SJCRH30 (cell line): Measurements from ENCODE around the gene LHFPL2. TPM values are rescaled to one million over a fixed set of nuclear protein-coding genes. Genes with fewer than 3 reads are reported as not detected.

ENCODE experiments used
- DNase-seq, 2 experiments: peaks; one replicate each; pipeline ENCODE4 v3.0.0-alpha.2; 2015 to 2020
- H3K27ac ChIP-seq: fragments of 250-450 bp; sonication (Bioruptor Pico); 2 replicates; pipeline ENCODE4 v1.5.1; 2020; ENCODE audit warnings: mild to moderate bottlenecking, moderate library complexity
- H3K27me3 ChIP-seq: fragments of 250-450 bp; sonication (Bioruptor Pico); 2 replicates; pipeline ENCODE4 v1.5.1; 2020; ENCODE audit warnings: mild to moderate bottlenecking, moderate library complexity
- H3K36me3 ChIP-seq: fragments of 250-450 bp; sonication (Bioruptor Pico); 2 replicates; pipeline ENCODE4 v1.5.1; 2020; ENCODE audit warnings: mild to moderate bottlenecking, moderate library complexity
- H3K4me1 ChIP-seq: fragments of 250-450 bp; sonication (Bioruptor Pico); 2 replicates; pipeline ENCODE4 v1.5.1; 2020; ENCODE audit warnings: mild to moderate bottlenecking, moderate library complexity
- H3K4me3 ChIP-seq: fragments of 250-450 bp; sonication (Bioruptor Pico); 2 replicates; pipeline ENCODE4 v1.5.1; 2020; ENCODE audit warnings: mild to moderate bottlenecking, moderate library complexity
- H3K9me3 ChIP-seq: fragments of 250-450 bp; sonication (Bioruptor Pico); replicated peaks from 2 replicates; pipeline ENCODE4 v1.5.1; 2020; ENCODE audit warnings: mild to moderate bottlenecking, moderate library complexity
- total RNA-seq: library from RNA; depleted of rRNA; stranded (reverse); fragments of >200 nt; shearing (Covaris generic); gene quantifications from 2 replicates; pipeline ENCODE4 v1.2.3, GENCODE V29; 2014

Gene LHFPL2
- total RNA-seq, 1 experiment from 2014 or later, result 21.7 TPM

DNA sequence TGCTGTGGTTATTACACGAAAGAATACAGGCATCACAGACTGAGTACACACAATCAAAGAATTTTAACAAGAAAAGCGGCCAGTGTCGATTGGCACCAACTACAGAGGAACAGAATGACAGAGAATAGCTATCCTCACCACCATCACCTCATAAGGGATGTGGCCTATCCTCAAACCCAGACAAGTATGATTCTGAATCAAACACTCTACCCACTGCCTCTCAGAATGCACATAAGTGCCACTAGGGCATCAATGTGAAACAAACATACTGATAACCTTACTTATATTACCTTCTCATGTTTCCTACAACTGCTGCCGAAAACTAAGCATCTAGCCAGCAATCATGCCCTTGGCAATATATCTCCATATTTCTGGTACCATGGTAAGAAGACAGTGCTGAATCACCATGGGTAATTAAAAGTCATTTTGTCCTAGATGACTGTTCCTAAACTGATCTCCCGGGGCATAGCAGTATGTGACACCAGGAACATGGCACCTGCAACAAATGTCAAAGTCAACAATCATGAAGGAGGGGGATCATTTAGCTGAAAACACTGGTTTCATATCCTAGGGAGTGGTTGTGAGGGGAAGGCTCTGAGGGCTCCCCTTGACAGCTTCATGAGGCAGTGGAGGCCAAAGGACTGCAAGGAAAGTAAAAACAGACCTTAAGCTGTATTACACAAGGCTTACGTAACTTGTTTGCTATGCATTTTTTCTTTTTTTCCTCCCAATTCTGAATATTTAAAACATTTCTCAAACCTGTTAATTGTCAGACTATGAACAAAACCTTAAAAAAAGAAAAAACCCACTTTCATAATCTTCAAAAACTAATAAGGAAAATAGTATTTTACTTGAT is 88.3 kb downstream of the LHFPL2 start:
- no peak for DNase-seq
- H3K4me1 ChIP-seq, result no peaks in the 10 kb centered on the region
- no peaks in the 10 kb centered on the region for H3K27me3 ChIP-seq
- H3K27ac ChIP-seq, result no peak overlapping the region
- no peaks in the 10 kb centered on the region; the same call in 1 of the 2 replicates for H3K9me3 ChIP-seq
- no peak overlapping the region for H3K4me3 ChIP-seq
- H3K36me3 ChIP-seq, result peaks cover 7% of the 10 kb centered on the region

DNA sequence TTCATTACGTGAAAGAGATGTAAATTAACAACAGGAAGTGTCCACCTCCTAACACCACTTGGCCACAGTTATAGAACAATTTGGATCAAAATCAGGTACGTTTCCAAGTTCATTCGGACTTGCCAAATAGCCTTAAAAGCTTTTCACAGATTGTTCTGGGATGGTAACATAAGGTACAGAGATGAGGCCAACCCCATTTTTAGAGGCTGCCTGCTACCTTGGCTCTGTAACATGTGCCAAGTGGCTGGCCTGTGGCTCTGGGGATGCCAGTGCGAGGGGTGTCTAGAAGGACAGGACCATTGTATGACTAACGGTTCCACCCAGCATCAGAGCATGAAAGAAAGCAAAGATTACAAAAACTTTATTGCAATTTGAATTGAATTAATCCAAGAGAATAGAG is 91.0 kb downstream of the LHFPL2 start:
- Histone ChIP-seq H3K27me3 (no peaks in the 10 kb centered on the region), H3K4me3 (no peak overlapping the region), H3K4me1 (no peaks in the 10 kb centered on the region), H3K36me3 (no peaks in the 10 kb centered on the region; the same call in 1 of the 2 replicates), H3K27ac (no peak overlapping the region), H3K9me3 (no peaks in the 10 kb centered on the region)
- no peak for DNase-seq

DNA sequence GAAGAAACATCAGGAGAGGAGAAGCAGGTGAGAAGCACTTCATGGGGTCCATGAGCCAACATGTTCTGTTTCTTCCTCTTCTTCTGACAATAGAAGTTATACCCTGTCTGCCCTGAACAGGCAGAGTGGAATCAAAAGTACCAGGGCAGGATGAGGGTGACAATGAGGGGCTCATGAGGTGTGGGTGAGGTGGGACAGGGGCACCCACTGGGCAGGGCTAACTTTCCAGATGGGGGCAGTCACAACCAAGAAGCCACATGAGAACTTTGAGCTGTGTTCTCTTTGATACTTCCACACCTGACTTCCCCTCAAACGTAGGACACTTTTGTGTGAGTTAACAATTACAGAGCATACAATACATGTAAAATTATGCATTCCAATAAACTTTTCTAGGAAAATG is 92.7 kb downstream of the LHFPL2 start:
- no peaks in the 10 kb centered on the region; the same call in 1 of the 2 replicates for H3K36me3 ChIP-seq
- no peak overlapping the region for H3K27ac ChIP-seq
- H3K4me1 ChIP-seq, result no peaks in the 10 kb centered on the region
- no peak overlapping the region for H3K4me3 ChIP-seq
- H3K9me3 ChIP-seq, result no peaks in the 10 kb centered on the region
- no peak for DNase-seq
- H3K27me3 ChIP-seq, result no peaks in the 10 kb centered on the region

DNA sequence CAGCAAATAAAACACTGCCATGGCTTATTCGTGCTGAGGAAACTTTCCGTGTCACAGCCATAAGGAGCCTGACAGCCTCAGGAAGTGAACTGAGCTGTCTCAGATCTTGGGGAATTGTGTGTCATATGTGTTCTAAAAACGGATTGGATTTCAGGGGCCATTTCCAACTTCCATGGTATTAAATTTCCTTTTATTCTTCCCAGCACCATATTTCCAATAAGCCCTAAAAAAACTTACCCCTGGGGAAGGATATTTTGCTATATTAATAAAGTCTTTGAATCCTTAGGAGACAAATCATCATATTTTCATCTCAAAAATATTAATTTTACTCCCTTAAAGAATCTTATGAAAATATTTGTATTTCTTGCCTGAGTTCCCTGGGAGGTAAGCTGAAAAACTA is 93.9 kb downstream of the LHFPL2 start:
- H3K4me1 ChIP-seq, result no peaks in the 10 kb centered on the region
- no peak for DNase-seq
- H3K9me3 ChIP-seq, result peaks cover 3% of the 10 kb centered on the region; the same call in 1 of the 2 replicates
- H3K27ac ChIP-seq, result no peak overlapping the region
- peaks cover 6% of the 10 kb centered on the region; the same call in 1 of the 2 replicates for H3K36me3 ChIP-seq
- no peak overlapping the region for H3K4me3 ChIP-seq
- H3K27me3 ChIP-seq, result no peaks in the 10 kb centered on the region

GRCh38 chr5:78553580-78554353 is 94.8 kb downstream of the LHFPL2 start:
- Histone ChIP-seq H3K4me3 (no peak overlapping the region), H3K9me3 (peaks cover 7% of the 10 kb centered on the region), H3K27me3 (no peaks in the 10 kb centered on the region), H3K4me1 (no peaks in the 10 kb centered on the region), H3K36me3 (peaks cover 7% of the 10 kb centered on the region; the same call in 1 of the 2 replicates), H3K27ac (no peak overlapping the region)
- DNase-seq, result no peak

DNA sequence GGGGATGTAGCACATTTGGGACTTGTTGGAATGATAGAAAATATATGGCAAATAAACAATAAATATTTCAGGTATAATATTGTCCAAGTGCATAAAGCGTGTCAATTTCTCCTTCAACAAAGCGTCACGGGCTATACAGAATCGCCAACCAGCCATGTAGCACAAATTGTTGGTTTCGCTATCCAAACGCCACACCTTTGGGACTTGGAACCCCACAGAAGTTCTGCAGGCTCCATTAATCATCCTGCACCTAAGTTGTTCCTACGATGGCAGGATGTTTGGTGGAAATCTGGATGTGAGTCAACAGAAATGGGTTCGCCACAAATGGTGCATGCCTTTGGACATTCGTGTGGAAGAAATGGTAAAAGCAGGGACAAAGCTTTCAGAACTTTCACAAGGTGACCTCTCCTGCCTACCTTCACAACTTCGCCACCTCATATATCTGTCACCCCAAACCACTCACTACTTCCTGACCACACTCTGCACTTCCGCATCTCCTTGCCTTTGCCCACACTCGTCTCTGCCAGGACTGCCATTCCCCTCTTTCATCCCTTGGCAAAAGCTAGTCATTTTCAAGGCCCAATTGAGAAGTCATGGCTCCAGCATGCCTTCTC is 95.7 kb downstream of the LHFPL2 start:
- Histone ChIP-seq H3K9me3 (peaks cover 7% of the 10 kb centered on the region), H3K4me3 (no peak overlapping the region), H3K36me3 (peaks cover 7% of the 10 kb centered on the region; the same call in 1 of the 2 replicates), H3K27me3 (no peaks in the 10 kb centered on the region), H3K27ac (no peak overlapping the region), H3K4me1 (no peaks in the 10 kb centered on the region)
- no peak for DNase-seq

- no peak overlapping the region for H3K27ac ChIP-seq
- H3K27me3 ChIP-seq, result no peaks in the 10 kb centered on the region
- no peak for DNase-seq
- H3K4me3 ChIP-seq, result no peak overlapping the region
- peaks cover 7% of the 10 kb centered on the region for H3K9me3 ChIP-seq
- no peaks in the 10 kb centered on the region for H3K4me1 ChIP-seq
- H3K36me3 ChIP-seq, result peaks cover 7% of the 10 kb centered on the region; the same call in 1 of the 2 replicates
Measured at GRCh38 chr5:78550891-78551290, 97.7 kb downstream of the LHFPL2 start.

DNA sequence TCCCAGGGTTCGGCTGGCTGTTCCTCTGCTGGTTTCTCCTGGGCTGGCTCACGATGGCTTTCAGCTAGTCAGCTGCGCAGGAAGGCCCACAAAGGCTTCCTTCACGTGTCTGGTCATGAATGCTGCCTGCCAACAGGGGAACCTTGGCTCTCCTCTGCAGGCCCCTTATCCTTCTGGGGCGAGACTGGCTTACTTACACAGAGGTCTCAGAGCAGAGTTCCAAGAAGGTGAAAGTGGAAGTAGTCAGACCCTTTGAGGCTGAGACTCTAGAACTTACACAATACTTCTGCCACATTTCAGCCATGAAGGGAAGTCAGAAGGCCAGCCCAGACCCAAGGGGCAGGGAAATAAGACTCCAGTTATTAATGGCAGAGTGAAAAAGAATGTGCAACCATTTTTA is 99.5 kb downstream of the LHFPL2 start:
- DNase-seq, result no peak
- peaks cover 7% of the 10 kb centered on the region; the same call in 1 of the 2 replicates for H3K36me3 ChIP-seq
- H3K27ac ChIP-seq, result no peak overlapping the region
- no peak overlapping the region for H3K4me3 ChIP-seq
- no peaks in the 10 kb centered on the region for H3K4me1 ChIP-seq
- no peaks in the 10 kb centered on the region for H3K27me3 ChIP-seq
- peaks cover 7% of the 10 kb centered on the region for H3K9me3 ChIP-seq

GRCh38 chr5:78547731-78548615 is 100.6 kb downstream of the LHFPL2 start:
- Histone ChIP-seq H3K27me3 (no peaks in the 10 kb centered on the region), H3K4me3 (no peak overlapping the region), H3K36me3 (peaks cover 7% of the 10 kb centered on the region; the same call in 1 of the 2 replicates), H3K9me3 (peaks cover 7% of the 10 kb centered on the region), H3K4me1 (no peaks in the 10 kb centered on the region), H3K27ac (no peak overlapping the region)
- DNase-seq, result no peak

GRCh38 chr5:78547183-78547582 is 101.4 kb downstream of the LHFPL2 start:
- peaks cover 7% of the 10 kb centered on the region; the same call in 1 of the 2 replicates for H3K36me3 ChIP-seq
- H3K4me1 ChIP-seq, result no peaks in the 10 kb centered on the region
- H3K4me3 ChIP-seq, result no peak overlapping the region

GRCh38 chr5:78546276-78546996 is 102.1 kb downstream of the LHFPL2 start:
- no peaks in the 10 kb centered on the region for H3K27me3 ChIP-seq
- no peak overlapping the region for H3K27ac ChIP-seq
- no peak for DNase-seq
- no peaks in the 10 kb centered on the region for H3K4me1 ChIP-seq
- no peak overlapping the region for H3K4me3 ChIP-seq
- H3K9me3 ChIP-seq, result peaks cover 7% of the 10 kb centered on the region
- peaks cover 7% of the 10 kb centered on the region; the same call in 1 of the 2 replicates for H3K36me3 ChIP-seq

More at GRCh38 chr5:78547183-78547582, 101.4 kb downstream of the LHFPL2 start:
- Histone ChIP-seq H3K27me3 (no peaks in the 10 kb centered on the region), H3K27ac (no peak overlapping the region), H3K9me3 (peaks cover 7% of the 10 kb centered on the region)
- DNase-seq, result no peak

DNA sequence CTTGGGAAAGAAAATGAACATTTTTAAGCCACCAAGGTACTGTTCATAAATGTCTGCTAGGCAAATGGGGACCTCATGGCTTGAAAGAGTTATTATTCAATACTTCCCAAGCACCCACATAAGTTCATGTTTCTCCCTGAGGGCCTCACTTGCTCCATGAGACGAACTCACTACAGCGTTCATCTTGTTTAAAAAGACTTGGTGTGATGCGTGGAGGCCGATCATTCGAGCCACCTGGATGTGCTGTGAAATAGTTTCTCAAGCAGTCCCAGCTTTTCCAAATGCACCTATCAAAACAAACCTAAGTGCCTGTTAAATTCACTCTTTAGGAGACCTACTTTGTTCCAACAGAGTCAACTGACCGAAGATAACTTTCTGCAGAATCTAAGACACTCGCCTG is 103.2 kb downstream of the LHFPL2 start:
- no peaks in the 10 kb centered on the region for H3K4me1 ChIP-seq
- H3K36me3 ChIP-seq, result peaks cover 7% of the 10 kb centered on the region; the same call in 1 of the 2 replicates
- peaks cover 7% of the 10 kb centered on the region for H3K9me3 ChIP-seq
- no peak for DNase-seq
- H3K4me3 ChIP-seq, result no peak overlapping the region
- no peaks in the 10 kb centered on the region for H3K27me3 ChIP-seq
- H3K27ac ChIP-seq, result no peak overlapping the region

GRCh38 chr5:78544561-78545201 is 103.9 kb downstream of the LHFPL2 start:
- no peak for DNase-seq
- Histone ChIP-seq H3K36me3 (peaks cover 1% of the 10 kb centered on the region; the same call in 1 of the 2 replicates), H3K27me3 (no peaks in the 10 kb centered on the region), H3K27ac (no peak overlapping the region), H3K4me3 (no peak overlapping the region), H3K4me1 (no peaks in the 10 kb centered on the region), H3K9me3 (peaks cover 4% of the 10 kb centered on the region)
